Left colon (tissue), 2 donors: ENCODE results near the gene EMC8. TPM values are rescaled to one million over a fixed set of nuclear protein-coding genes. Genes with fewer than 3 reads are reported as not detected.

Experiments
- microRNA-seq, 2 donors: library from miRNA; unstranded; fragments of <30 nt; microRNA quantifications; one replicate each; pipeline versions ENCODE4 v1.1.0 to v1.2.0, GENCODE V29; 2020
- total RNA-seq, 2 donors: library from RNA; stranded (reverse); fragmentation: NEBNext Ultra II Directional; extraction: Animal tissue kit (Norgen Biotek cat#: 25700); gene quantifications; one replicate each; pipeline ENCODE4 v1.2.1, GENCODE V29; 2021
- donor health status: DM: no; HTN: no; CAD: no.
- donor health status: DM: yes; HTN: yes; CAD: no.

EMC8 gene
- total RNA-seq, 2 donors from 2014 or later = 31.2 to 31.3 TPM

Small RNAs within 50 kb of the gene (microRNA-seq; reads per million reads assigned to microRNA genes)
- 0 reads per million in 2 donors for gene MIR1910

Other genes starting within 250 kb of the EMC8 start
- 100 to 1,000 TPM in 1 of 2 donors, 10 to 100 TPM in 1; 94.7 to 110 TPM for gene GSE1, start 186.2 kb downstream of the EMC8 start, total RNA-seq
- gene GINS2, start 110.6 kb downstream of the EMC8 start, total RNA-seq = 1 to 10 TPM; 3.2 to 5.1 TPM
- 1 to 10 TPM in 1 of 2 donors, under 1 TPM in 1; 0.52 to 1.6 TPM for gene C16orf74, start 48.4 kb downstream of the EMC8 start, total RNA-seq
- 1,000 to 10,000 TPM; 1,115 to 1,368 TPM for gene COX4I1, start 151 bp upstream of the EMC8 start, total RNA-seq
- gene IRF8, start 99.6 kb upstream of the EMC8 start, total RNA-seq = 10 to 100 TPM; 41.9 to 48.7 TPM